A673 (cell line): ENCODE measurements around the gene SH2B3. TPM values are rescaled to one million over a fixed set of nuclear protein-coding genes. Genes with fewer than 3 reads are reported as not detected.

ENCODE experiments used
- BruUV-seq: library from RNA; stranded (reverse); fragments of 400-500 nt; replicated peaks from 2 replicates; lab custom pipeline; 2021; lab: Mats Ljungman, UMichigan
- CTCF ChIA-PET: fragments of 300-600 bp; sonication (Branson Sonifier 250); formaldehyde crosslinking; loops from one replicate; lab custom pipeline; 2022; ENCODE audit warnings: antibody characterized with exemption; lab: Charles Lee
- POLR2A ChIA-PET: fragments of 300-600 bp; sonication (Branson Sonifier 250); formaldehyde crosslinking; loops from one replicate; lab custom pipeline; 2022; ENCODE audit warnings: antibody characterized with exemption; ENCODE audit not compliant: low non-redundant PET; lab: Charles Lee
- DNase-seq: peaks from one replicate; pipeline ENCODE4 v3.0.0-alpha.2; 2015; ENCODE audit warnings: low spot score
- H3K27ac ChIP-seq: fragments of 200-600 bp; sonication (generic); 2 replicates; pipeline ENCODE4 v1.5.1; 2016; ENCODE audit warnings: mixed run types, low read depth, mild to moderate bottlenecking, mixed read lengths, antibody characterized with exemption, low read length; ENCODE audit not compliant: poor library complexity, severe bottlenecking
- H3K27me3 ChIP-seq: fragments of 200-600 bp; sonication (generic); replicated peaks from 2 replicates; pipeline ENCODE4 v1.6.1; 2017; ENCODE audit warnings: mixed run types, low read depth, mild to moderate bottlenecking, mixed read lengths, antibody characterized with exemption, low read length; ENCODE audit not compliant: insufficient read depth, poor library complexity
- H3K36me3 ChIP-seq: fragments of 200-600 bp; sonication (generic); 2 replicates; pipeline ENCODE4 v1.6.1; 2016; ENCODE audit warnings: mixed run types, mild to moderate bottlenecking, mixed read lengths, antibody characterized with exemption, low read length; ENCODE audit not compliant: insufficient read depth, poor library complexity, severe bottlenecking
- H3K4me1 ChIP-seq: fragments of 200-600 bp; sonication (generic); 2 replicates; pipeline ENCODE4 v1.6.1; 2017; ENCODE audit warnings: mixed run types, mild to moderate bottlenecking, mixed read lengths, antibody characterized with exemption, low read length; ENCODE audit not compliant: insufficient read depth, poor library complexity, severe bottlenecking
- H3K4me3 ChIP-seq: fragments of 200-600 bp; sonication (generic); 2 replicates; pipeline ENCODE4 v1.5.1; 2016; ENCODE audit warnings: low read depth, mixed run types, mild to moderate bottlenecking, mixed read lengths, low read length; ENCODE audit not compliant: poor library complexity, severe bottlenecking
- H3K9me3 ChIP-seq: fragments of 200-600 bp; sonication (generic); 2 replicates; pipeline ENCODE4 v1.6.1; 2016; ENCODE audit warnings: mixed run types, low read depth, mild to moderate bottlenecking, mixed read lengths, antibody characterized with exemption, low read length; ENCODE audit not compliant: poor library complexity, severe bottlenecking
- EZH2 ChIP-seq: fragments of 200-600 bp; sonication (generic); IDR thresholded peaks from 2 replicates; pipeline ENCODE4 v1.6.1; 2017; ENCODE audit warnings: borderline replicate concordance, low read depth, mild to moderate bottlenecking, mixed read lengths, antibody characterized with exemption, low read length; ENCODE audit not compliant: poor library complexity, severe bottlenecking
- intact Hi-C: fragments of 100-400 bp; cut with micrococcal nuclease; formaldehyde crosslinking; loops from one replicate; pipeline ENCODE4 v1.10.0; 2022; ENCODE audit not compliant: unreplicated experiment
- total RNA-seq: library from RNA; stranded (reverse); gene quantifications from 2 replicates; pipeline ENCODE4 v1.2.3, GENCODE V29; 2021
- TF ChIP-seq, protein P1 (sequence below): fragments of 300-800, 200-600 bp; sonication (generic); conservative IDR thresholded peaks from 2 replicates; pipeline ENCODE4 v1.5.1; 2017; ENCODE audit warnings: low read depth, mild to moderate bottlenecking, antibody characterized with exemption, low read length, moderate library complexity, mixed read lengths

Gene SH2B3
- total RNA-seq, 1 experiment from 2014 or later = 133 TPM

- Histone ChIP-seq H3K27ac (no peak overlapping the region), H3K9me3 (no peaks in the 10 kb centered on the region), H3K27me3 (no peaks in the 10 kb centered on the region), H3K4me3 (no peak overlapping the region), H3K36me3 (no peaks in the 10 kb centered on the region), H3K4me1 (peaks cover 2% of the 10 kb centered on the region)
- TF ChIP-seq EZH2 = no peak
- TF ChIP-seq, protein P1, sequence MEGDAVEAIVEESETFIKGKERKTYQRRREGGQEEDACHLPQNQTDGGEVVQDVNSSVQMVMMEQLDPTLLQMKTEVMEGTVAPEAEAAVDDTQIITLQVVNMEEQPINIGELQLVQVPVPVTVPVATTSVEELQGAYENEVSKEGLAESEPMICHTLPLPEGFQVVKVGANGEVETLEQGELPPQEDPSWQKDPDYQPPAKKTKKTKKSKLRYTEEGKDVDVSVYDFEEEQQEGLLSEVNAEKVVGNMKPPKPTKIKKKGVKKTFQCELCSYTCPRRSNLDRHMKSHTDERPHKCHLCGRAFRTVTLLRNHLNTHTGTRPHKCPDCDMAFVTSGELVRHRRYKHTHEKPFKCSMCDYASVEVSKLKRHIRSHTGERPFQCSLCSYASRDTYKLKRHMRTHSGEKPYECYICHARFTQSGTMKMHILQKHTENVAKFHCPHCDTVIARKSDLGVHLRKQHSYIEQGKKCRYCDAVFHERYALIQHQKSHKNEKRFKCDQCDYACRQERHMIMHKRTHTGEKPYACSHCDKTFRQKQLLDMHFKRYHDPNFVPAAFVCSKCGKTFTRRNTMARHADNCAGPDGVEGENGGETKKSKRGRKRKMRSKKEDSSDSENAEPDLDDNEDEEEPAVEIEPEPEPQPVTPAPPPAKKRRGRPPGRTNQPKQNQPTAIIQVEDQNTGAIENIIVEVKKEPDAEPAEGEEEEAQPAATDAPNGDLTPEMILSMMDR = no peak
- ChIA-PET POLR2A (interaction anchor here (0.6 kb wide), 1 partner anchor 329 kb away, joined by 3 read pairs; no protein-coding TSS in a partner anchor), CTCF (no interaction called here)
- DNase-seq = no peak
- intact Hi-C loops = no loop called here
- no TSS peak for BruUV-seq
Observed at GRCh38 chr12:111362687-111363475, 42.8 kb upstream of the SH2B3 start.

- Histone ChIP-seq H3K9me3 (no peaks in the 10 kb centered on the region), H3K4me1 (peaks cover 7% of the 10 kb centered on the region), H3K27ac (no peak overlapping the region), H3K4me3 (no peak overlapping the region), H3K36me3 (no peaks in the 10 kb centered on the region), H3K27me3 (no peaks in the 10 kb centered on the region)
- TF ChIP-seq, protein P1 = no peak
- TF ChIP-seq EZH2 = no peak
- BruUV-seq = no TSS peak
- POLR2A ChIA-PET = no interaction called here
- CTCF ChIA-PET = no interaction called here
- DNase-seq = no peak
- intact Hi-C loops = no loop called here
Observed at GRCh38 chr12:111363578-111363977, 42.1 kb upstream of the SH2B3 start.

DNA sequence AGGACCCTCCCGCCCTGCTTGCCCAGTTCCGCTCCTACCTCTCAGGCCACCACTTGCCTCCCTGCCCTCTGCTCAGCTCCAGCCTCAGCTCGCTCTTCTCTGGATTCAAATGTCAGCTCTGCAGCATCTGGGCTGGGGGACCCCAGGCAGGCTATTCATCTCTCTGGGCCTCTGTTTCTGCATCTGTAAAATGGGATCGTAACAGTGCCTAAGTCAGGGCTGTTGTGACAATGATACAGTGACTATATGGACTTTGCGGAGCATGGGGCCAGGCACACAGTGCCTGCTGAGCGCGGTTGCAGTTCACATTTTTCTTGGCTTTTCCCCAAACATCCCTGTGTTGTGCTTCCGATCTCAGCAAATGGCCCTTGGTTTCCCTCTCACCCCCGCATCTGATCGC lies 39.6 kb upstream of the SH2B3 start:
- Histone ChIP-seq H3K36me3 (no peaks in the 10 kb centered on the region), H3K27ac (no peak overlapping the region), H3K27me3 (no peaks in the 10 kb centered on the region), H3K4me1 (peaks cover 7% of the 10 kb centered on the region), H3K9me3 (no peaks in the 10 kb centered on the region), H3K4me3 (no peak overlapping the region)
- BruUV-seq = no TSS peak
- ChIA-PET POLR2A (no interaction called here), CTCF (no interaction called here)
- intact Hi-C loops = no loop called here
- DNase-seq = no peak
- no peak for TF ChIP-seq EZH2
- TF ChIP-seq, protein P1 = no peak
